GM21619 (cell line): ENCODE results near the gene RAET1L.
"Not testable (repeated sequence)": the region's sequence is repeated elsewhere in the genome, so short reads cannot be mapped to it uniquely, and the experiment has no call there.

Experiments used
- ATAC-seq: cut with Tn5 transposase; IDR thresholded peaks from one replicate; pipeline ENCODE4 v1.9.1; 2021; ENCODE audit not compliant: unreplicated experiment

Gene RAET1L, protein sequence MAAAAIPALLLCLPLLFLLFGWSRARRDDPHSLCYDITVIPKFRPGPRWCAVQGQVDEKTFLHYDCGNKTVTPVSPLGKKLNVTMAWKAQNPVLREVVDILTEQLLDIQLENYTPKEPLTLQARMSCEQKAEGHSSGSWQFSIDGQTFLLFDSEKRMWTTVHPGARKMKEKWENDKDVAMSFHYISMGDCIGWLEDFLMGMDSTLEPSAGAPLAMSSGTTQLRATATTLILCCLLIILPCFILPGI

DNA sequence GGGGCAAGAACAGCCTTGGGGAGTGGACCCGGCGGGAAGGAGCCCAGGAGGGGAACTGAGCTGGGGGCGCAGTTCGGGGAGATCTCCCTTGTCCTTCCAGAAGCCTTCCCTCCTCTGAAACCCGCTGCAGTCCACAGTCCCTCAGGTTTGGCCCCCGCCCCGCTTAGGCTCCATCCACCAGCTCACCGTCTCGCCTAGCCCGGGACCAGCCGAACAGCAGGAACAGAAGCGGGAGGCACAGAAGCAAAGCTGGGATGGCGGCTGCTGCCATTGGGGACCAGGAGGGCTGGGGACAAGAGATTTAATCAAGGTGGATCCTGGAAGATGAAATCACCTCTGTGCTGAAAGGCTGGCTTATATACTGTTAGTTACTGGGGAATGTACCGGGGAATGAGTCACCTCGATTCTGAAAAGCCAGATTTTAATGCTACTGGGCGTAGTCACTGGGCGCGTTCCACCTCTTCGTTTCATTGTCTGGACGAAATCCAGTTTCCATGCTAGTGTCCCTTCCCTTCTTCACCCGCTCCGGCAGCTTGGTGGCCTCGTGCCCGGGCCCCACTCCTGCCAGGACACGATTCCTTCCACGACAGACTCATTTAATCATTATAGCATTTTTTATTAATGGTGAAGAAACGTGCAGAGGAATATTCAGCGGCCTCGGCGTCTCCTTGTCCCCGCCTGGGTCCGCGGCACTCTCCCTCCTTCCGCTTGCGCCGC is at the start of gene RAET1L:
TSS of gene RAET1L (minus strand) at position 332 of the 717 bp plus-strand sequence. CDS start at position 271, 61 bp downstream.
- no peak for ATAC-seq

DNA sequence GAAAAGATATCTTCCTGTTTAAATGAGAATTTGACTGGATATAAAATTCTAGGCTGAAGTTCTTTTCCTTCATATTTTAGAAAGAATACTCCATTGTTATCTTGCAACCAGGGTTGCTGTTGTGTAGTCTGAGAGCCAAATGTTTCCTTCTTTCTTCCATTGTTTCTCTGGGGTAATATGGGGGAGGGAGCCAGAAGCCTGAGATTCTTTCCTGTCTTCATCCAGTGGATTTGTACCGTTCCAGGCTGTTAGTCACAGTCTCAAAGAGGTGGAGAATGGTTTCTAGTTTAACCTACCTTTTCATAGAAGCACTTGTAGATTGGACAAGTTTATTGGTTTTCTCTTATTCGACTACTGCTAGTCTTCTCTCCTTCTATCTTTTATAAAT is 49.7 kb upstream of the RAET1L start:
- ATAC-seq = no peak

DNA sequence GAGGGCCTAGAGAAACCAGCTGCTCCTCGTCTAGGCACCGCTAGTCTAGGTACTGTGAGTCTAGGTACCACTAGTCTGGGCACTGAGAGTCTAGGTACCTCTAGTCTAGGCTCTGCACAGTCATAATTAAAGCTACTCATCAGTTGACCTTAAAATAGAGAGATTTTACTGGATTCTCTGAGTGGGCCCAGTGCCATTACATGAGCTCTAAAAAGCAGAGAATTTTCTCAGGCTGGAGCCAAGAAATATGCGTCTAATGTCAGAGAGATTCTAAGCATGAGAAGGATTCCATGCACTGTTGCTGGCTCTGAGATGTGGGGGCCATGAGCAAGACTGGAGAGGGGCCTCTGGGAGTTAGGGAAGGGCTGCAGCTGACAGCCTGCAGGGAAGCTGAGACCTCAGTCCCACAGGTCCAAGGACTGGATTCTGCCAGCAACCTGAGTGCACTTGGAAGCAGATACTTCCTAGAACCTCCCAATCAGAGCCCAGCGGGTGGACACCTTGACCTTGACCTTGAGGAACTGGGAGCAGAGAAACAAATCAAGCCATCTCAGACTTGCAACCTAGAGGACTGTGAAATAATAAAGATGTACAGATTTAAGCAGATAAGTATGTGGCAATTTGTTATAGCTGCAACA is 49.2 kb upstream of the RAET1L start:
- ATAC-seq = not testable (repeated sequence)

- ATAC-seq = no peak
Observed at GRCh38 chr6:150072201-150072600, 46.9 kb upstream of the RAET1L start.

- no peak for ATAC-seq
Observed at GRCh38 chr6:150070236-150070818, 45.0 kb upstream of the RAET1L start.

DNA sequence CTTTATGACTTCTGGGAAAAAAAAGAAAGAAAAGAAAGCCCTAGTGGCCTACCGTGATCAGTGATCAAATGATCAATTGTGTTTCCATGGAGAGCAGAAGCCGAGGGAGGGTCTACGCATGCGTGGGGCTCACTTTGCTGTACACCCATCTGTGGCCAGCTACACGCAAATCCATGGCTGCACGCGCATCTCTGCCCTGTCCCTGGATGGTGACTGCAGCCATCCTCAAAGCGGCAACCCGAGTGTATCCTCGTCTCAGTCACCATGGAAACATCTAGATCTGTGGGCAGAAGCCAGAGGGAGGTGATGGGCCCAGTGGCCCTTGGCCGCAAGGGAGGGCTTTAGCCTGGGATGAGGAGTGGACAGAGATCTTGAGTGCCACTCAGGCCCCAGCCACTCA is 44.4 kb upstream of the RAET1L start:
- no peak for ATAC-seq

DNA sequence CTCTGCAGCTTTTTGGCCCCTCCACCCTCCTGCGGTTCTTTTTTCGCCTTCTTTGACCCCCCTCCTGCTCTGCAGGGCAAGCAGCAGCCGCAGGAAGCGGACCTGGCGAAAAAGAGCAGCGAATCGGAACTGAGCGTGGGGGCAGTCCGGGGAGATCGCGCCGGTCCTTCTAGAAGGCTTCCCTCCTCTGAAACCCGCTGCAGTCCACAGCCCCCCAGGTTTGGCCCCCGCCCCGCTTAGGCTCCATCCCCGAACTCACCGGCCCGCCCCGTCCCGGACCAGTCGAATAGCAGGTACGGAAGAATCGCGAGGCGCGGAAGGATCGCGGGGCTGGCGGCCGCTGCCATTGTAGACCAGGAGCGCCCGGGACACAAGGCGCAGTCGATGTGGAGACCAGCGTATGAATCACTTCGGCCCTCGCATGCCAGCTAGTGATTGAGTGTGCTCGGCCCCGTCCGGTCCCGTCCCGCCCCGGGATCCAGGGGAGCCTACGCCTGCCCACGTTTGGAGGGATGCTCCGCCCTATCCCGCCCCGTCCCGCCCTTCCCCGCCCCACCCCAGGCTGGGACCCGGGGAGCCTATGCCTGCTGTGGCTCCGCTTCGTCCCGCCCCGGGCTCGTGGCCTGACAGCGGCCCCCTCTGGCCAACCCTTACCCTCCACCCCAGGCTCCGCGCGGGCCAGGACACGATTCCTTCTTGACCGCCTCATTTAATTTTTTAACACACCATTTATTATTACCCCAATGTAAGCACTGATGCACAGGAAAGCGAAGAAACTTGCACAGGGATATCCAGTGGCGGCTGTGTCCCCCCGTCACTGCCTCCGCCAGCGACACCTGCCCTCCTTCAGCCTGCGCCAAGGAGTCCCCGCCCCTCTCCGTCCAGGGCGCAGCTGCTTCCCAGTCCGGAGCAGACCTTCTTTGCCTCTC is 43.7 kb upstream of the RAET1L start, which contains the start of gene ULBP3:
TSS of gene ULBP3 (minus strand) at position 402 of the 929 bp plus-strand sequence. CDS start at position 347, 55 bp downstream.
- peak; percentile 68 for ATAC-seq

DNA sequence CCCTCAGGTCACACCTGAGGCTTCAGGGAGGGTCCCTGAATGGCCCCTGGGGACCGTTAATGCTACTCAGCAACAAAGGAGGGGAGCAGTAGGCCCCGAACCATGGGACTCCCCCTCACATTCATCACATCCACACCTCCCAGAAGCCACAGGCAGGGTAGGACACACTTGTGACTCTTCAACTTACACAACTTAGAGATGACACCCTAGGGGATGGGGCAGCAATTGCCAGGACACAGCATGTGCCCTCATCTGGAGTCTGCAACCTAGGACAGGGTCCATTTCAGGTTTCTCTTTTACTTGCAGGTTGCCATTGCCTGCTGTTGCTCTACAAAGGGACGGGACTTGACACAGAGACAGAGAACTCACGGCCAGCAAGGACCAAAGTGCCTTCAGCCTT is 42.8 kb upstream of the RAET1L start:
- ATAC-seq = no peak

- ATAC-seq = no peak
Observed at GRCh38 chr6:150065083-150065482, 39.8 kb upstream of the RAET1L start.

DNA sequence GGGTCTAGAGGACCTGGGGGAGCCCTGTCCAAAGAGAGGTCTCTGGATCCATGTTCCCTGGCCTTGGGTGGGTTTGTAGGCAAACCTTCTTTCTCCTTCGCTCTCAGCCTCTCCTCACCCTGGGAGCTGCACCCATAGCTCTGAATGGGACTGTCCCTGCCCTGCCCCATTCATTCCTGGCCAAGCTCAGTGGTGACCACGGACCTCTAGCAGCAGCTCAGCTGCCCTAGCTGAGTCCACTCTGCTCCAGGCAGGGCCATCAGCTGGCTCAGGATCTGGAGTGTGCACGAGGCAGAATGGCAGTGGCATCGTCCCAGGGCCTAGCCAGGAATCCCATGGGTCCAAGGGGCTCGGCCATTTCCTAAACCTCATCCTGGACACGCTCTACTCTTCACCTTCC is 38.3 kb upstream of the RAET1L start:
- ATAC-seq = no peak

DNA sequence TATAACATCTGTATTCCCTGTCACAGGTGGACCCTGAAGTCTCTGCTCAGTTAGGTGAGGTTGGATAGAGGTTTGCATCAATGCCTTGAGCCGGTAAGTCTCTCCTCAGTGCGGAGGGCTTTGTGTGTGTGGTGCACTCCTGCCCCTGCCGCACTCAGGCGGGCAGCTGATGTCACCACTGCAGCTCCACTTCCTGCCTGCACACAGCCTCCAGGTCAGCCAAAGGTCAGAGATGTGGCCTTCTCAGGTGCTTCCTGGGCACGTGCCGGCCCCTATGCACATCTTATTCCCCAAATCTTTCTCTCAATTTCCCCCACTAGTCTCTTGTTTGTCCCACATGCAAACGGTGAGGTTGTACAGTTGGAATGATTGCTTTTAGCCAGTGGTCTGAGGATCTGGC is 34.6 kb upstream of the RAET1L start:
- ATAC-seq = not testable (repeated sequence)

GRCh38 chr6:150058986-150059385 is 33.7 kb upstream of the RAET1L start:
- ATAC-seq = no peak

- ATAC-seq = no peak
Observed at GRCh38 chr6:150058231-150058792, 33.0 kb upstream of the RAET1L start.

DNA sequence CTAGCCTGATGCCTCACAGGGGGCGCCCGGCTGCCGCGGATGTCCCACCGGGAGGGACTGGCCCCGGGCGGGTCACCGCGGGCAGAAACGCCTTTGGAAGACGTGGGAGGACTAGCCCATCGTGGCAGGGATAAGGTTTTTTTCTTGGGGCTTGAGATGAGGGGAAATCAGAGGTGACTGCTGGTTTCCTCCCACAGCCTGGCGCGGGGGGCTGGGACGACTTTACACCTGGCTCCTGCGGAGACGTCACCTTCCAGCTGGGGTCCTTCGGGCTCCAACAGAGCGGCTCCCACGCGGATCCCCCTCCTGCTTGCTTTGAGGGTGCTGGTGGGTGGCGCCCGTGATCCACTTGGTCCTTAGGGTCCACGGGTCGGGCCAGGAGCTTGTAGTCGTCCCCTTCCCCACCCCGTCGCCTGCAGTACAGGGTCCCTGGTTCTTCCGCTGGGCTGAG is 32.2 kb upstream of the RAET1L start:
- no peak for ATAC-seq

DNA sequence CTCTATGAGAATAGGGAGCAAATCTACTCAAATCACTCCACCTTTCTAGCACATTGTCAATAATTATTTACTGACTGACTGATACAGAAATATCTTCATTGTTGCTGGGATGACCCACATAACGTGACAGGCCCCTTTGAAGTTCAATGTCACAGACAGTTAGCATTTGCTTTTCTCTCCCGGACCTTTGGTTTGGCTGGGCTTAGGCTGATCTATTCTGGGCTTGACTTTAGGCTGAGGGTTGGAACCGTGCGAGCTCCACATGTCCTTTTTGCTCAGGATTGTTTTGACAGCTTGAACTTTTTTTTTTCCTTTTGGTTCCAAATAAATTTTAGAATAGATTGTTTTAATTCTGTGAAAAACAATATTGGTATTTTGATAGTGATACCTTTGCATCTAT is 31.6 kb upstream of the RAET1L start:
- no peak for ATAC-seq

GRCh38 chr6:150056156-150056555 is 30.8 kb upstream of the RAET1L start:
- no peak for ATAC-seq

- no peak for ATAC-seq
Observed at GRCh38 chr6:150055131-150055530, 29.8 kb upstream of the RAET1L start.

GRCh38 chr6:150053450-150053849 is 28.1 kb upstream of the RAET1L start:
- no peak for ATAC-seq

DNA sequence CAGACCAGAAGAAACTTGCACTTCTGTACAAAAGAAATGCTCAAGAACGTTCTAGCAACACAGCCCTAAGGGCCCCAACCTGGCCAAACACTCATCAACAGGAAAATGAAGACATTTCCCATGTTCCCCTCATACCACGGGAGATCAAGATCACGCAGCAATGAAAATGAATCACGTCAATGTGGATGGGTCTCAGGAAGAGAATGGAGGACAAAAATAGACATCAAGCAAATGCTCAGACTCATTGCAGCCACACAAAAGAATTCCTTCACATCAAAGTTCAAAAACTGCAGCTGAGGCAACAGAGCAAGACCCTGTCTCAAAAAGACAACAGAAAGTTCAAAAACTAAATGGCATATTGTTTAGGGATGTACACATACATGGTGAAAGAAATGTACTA is 25.5 kb upstream of the RAET1L start:
- no peak for ATAC-seq

- ATAC-seq = no peak
Observed at GRCh38 chr6:150048099-150048498, 22.8 kb upstream of the RAET1L start.
